NT2/D1 (cell line): ENCODE results near the gene ADAMTS18.
A peak's percentile ranks its signal among the peaks of the same experiment; 100 is the strongest.

Experiments used
- DNase-seq: peaks from one replicate; pipeline ENCODE4 v3.0.0-alpha.2; 2011; ENCODE audit warnings: low read depth, low spot score
- H3K27me3 ChIP-seq: 2 replicates; pipeline ENCODE4 v1.6.0; 2011; ENCODE audit warnings: mild to moderate bottlenecking; ENCODE audit not compliant: insufficient read length, insufficient read depth
- H3K36me3 ChIP-seq: 2 replicates; pipeline ENCODE4 v1.6.1; 2011; ENCODE audit warnings: mild to moderate bottlenecking, low read length, mixed read lengths; ENCODE audit not compliant: insufficient read depth, insufficient read length
- H3K4me1 ChIP-seq: 2 replicates; pipeline ENCODE4 v1.5.1; 2011; ENCODE audit not compliant: insufficient read depth, insufficient read length
- H3K4me3 ChIP-seq: 2 replicates; pipeline ENCODE4 v1.5.1; 2011; ENCODE audit warnings: low read depth; ENCODE audit not compliant: insufficient read length
- H3K9ac ChIP-seq: 2 replicates; pipeline ENCODE4 v1.6.0; 2011; ENCODE audit warnings: low read depth; ENCODE audit not compliant: insufficient read length
- H3K9me3 ChIP-seq: 2 replicates; pipeline ENCODE4 v1.5.1; 2011; ENCODE audit warnings: mild to moderate bottlenecking, low read length; ENCODE audit not compliant: insufficient read depth
- SUZ12 ChIP-seq: IDR thresholded peaks from 2 replicates; pipeline ENCODE4 v1.6.1; 2011; ENCODE audit not compliant: insufficient read length, insufficient read depth; ENCODE audit errors: extremely low read depth
- YY1 ChIP-seq: IDR thresholded peaks from 2 replicates; pipeline ENCODE4 v1.6.1; 2011; ENCODE audit not compliant: insufficient read length, insufficient read depth
- ZNF274 ChIP-seq: IDR thresholded peaks from 2 replicates; pipeline ENCODE4 v1.6.1; 2011; ENCODE audit warnings: mild to moderate bottlenecking, low read depth, low read length

The ADAMTS18 gene

DNA sequence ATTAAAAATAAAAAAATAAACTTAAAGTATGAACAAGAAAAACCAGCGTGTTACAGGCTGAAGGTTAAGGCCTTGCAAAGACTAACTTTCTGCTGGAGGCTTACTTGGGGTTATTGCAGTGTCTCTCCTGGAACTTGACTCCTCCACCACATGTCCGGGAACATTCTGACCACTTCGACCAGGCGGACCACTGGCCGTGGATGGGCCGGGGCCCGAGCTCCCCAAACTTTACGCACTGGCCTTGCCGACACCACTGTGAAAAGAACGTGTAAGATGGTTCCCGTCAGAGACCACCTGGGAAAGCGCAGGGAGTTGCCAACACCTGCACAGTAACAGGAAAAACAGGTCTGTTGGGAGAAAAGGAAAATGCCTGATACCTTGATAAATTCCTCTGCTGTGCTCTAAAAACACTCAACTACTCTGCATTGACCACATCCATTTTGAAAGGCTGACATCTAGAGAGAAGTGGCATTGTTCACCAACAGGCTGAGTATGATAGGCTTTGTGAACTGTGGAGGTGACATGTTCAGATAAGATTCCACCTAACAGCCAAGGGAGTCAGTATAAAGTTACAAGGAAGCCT is 99.1 kb downstream of the ADAMTS18 start:
- no peak overlapping the region for H3K4me3 ChIP-seq
- no peaks in the 10 kb centered on the region for H3K27me3 ChIP-seq
- no peak for TF ChIP-seq YY1
- H3K9me3 ChIP-seq = no peaks in the 10 kb centered on the region
- no peaks in the 10 kb centered on the region for H3K4me1 ChIP-seq
- no peak for DNase-seq
- no peak overlapping the region for H3K9ac ChIP-seq
- no peaks in the 10 kb centered on the region for H3K36me3 ChIP-seq

DNA sequence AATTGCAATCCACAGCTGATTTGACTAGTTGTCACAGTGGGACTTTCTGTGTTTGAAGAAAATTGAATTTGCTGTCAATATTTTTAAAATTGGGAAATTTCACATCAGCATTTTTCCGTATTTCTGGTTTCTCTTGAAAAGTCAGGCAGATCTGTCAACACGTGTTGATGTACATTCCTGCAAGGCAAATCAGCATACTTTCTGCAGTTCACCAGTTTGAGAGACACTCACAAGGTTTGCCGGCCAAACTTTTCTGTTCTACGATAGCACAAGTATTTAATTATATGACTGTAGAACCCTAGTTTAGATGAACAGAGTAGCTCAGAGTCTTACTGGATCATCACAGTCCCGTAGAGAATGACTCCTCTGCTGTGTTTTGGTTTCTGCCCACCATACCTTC is 102.0 kb downstream of the ADAMTS18 start:
- no peak overlapping the region for H3K4me3 ChIP-seq
- no peaks in the 10 kb centered on the region for H3K4me1 ChIP-seq
- no peaks in the 10 kb centered on the region for H3K9me3 ChIP-seq
- H3K36me3 ChIP-seq = no peaks in the 10 kb centered on the region
- H3K9ac ChIP-seq = no peak overlapping the region
- DNase-seq = no peak
- no peak for TF ChIP-seq ZNF274
- H3K27me3 ChIP-seq = no peaks in the 10 kb centered on the region

- no peak for TF ChIP-seq SUZ12
- no peak for TF ChIP-seq ZNF274
- TF ChIP-seq YY1 = no peak
- no peak overlapping the region for H3K9ac ChIP-seq
- H3K4me3 ChIP-seq = no peak overlapping the region
- no peaks in the 10 kb centered on the region for H3K27me3 ChIP-seq
- no peak for DNase-seq
- no peaks in the 10 kb centered on the region for H3K36me3 ChIP-seq
- H3K9me3 ChIP-seq = no peaks in the 10 kb centered on the region
- no peaks in the 10 kb centered on the region for H3K4me1 ChIP-seq
Measured at GRCh38 chr16:77331802-77332586, 102.8 kb downstream of the ADAMTS18 start.

GRCh38 chr16:77331043-77331442 is 103.8 kb downstream of the ADAMTS18 start:
- no peaks in the 10 kb centered on the region for H3K27me3 ChIP-seq
- TF ChIP-seq SUZ12 = no peak
- no peak for TF ChIP-seq ZNF274
- no peak for TF ChIP-seq YY1
- no peak for DNase-seq
- H3K36me3 ChIP-seq = no peaks in the 10 kb centered on the region
- H3K9ac ChIP-seq = no peak overlapping the region
- H3K4me1 ChIP-seq = no peaks in the 10 kb centered on the region
- no peaks in the 10 kb centered on the region for H3K9me3 ChIP-seq
- no peak overlapping the region for H3K4me3 ChIP-seq

GRCh38 chr16:77330332-77331042 is 104.3 kb downstream of the ADAMTS18 start:
- peak; percentile 20 for DNase-seq
- H3K27me3 ChIP-seq = no peaks in the 10 kb centered on the region
- H3K9me3 ChIP-seq = no peaks in the 10 kb centered on the region
- no peaks in the 10 kb centered on the region for H3K36me3 ChIP-seq
- no peaks in the 10 kb centered on the region for H3K4me1 ChIP-seq
- no peak overlapping the region for H3K9ac ChIP-seq
- TF ChIP-seq SUZ12 (no peak), YY1 (no peak), ZNF274 (no peak)
- no peak overlapping the region for H3K4me3 ChIP-seq

DNA sequence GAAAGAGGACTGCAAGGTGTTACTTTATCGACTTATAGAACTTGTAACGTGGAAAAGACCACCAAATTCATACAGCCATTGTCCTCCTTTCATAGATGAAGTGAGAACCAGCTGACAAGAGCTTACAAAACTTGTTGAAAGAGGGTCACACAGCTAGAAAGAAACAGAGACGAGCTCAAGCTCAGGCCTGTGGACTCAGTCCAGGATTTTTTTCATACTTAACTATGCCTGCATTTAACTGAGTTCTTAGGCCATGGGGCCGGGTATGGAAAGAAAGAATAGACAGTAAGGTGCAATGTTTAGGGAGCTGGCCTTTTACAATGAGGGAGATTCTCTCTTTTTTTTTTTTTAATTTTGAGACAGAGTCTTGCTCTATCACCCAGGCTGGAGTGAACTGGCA is 106.1 kb downstream of the ADAMTS18 start:
- Histone ChIP-seq H3K9ac (no peak overlapping the region), H3K27me3 (no peaks in the 10 kb centered on the region), H3K4me1 (no peaks in the 10 kb centered on the region), H3K4me3 (no peak overlapping the region), H3K9me3 (no peaks in the 10 kb centered on the region), H3K36me3 (no peaks in the 10 kb centered on the region)
- no peak for TF ChIP-seq ZNF274
- no peak for TF ChIP-seq SUZ12
- no peak for TF ChIP-seq YY1
- no peak for DNase-seq

DNA sequence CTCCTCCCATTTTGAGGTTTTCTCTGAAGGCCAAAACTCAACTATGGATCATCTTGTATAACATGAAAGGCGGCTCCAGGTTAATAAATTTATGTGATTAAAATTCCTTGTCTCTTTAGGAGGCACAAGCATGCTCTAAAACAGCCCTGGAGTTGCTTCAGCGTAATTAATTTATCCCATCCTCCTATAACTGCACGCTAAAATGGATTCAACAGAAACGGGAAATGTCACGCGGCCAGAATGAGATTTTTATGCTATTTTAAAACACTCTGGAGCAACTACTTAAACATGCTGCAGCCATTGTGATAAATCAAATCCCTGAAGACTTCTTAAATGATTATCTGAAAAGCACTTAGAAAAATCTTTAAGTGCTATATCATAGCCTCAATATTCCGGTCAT is 106.6 kb downstream of the ADAMTS18 start:
- DNase-seq = no peak
- no peaks in the 10 kb centered on the region for H3K36me3 ChIP-seq
- no peaks in the 10 kb centered on the region for H3K4me1 ChIP-seq
- no peaks in the 10 kb centered on the region for H3K9me3 ChIP-seq
- H3K4me3 ChIP-seq = no peak overlapping the region
- H3K27me3 ChIP-seq = no peaks in the 10 kb centered on the region
- TF ChIP-seq SUZ12 (no peak), YY1 (no peak), ZNF274 (no peak)
- H3K9ac ChIP-seq = no peak overlapping the region
